ENCODE results near the gene SIRPA.

DNA sequence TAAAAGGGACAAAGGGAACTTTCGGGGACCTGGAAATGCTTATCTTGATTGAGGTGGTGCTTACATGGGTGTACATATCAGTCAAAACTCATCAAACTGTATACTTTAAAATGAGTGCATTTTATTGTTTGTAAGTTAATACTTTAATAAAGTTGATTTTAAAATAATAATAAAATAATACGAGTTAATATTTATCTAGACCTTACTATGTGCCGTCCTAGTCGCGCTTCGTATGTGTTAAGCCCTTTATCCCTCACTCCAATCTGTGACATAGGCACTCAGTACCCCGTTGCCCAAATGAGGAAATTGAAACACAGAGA, 51.2 kb downstream of the SIRPA start:
- TF ChIP-seq, protein P1, sequence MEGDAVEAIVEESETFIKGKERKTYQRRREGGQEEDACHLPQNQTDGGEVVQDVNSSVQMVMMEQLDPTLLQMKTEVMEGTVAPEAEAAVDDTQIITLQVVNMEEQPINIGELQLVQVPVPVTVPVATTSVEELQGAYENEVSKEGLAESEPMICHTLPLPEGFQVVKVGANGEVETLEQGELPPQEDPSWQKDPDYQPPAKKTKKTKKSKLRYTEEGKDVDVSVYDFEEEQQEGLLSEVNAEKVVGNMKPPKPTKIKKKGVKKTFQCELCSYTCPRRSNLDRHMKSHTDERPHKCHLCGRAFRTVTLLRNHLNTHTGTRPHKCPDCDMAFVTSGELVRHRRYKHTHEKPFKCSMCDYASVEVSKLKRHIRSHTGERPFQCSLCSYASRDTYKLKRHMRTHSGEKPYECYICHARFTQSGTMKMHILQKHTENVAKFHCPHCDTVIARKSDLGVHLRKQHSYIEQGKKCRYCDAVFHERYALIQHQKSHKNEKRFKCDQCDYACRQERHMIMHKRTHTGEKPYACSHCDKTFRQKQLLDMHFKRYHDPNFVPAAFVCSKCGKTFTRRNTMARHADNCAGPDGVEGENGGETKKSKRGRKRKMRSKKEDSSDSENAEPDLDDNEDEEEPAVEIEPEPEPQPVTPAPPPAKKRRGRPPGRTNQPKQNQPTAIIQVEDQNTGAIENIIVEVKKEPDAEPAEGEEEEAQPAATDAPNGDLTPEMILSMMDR (conservative IDR thresholded peaks at IDR 0.05; ENCODE audit: low read depth, low read length) = no peak
- TF ChIP-seq POLR2A (IDR thresholded peaks at IDR 0.05; ENCODE audit: low read depth, low read length) (no peak), MAZ (IDR thresholded peaks at IDR 0.05; ENCODE audit: borderline replicate concordance, low read depth, low read length) (no peak), MXI1 (IDR thresholded peaks at IDR 0.05; ENCODE audit: borderline replicate concordance, low read depth, low read length) (no peak), CHD1 (IDR thresholded peaks at IDR 0.05; ENCODE audit: low read depth, low read length) (no peak), SMC3 (IDR thresholded peaks at IDR 0.05; ENCODE audit: low read depth, low read length) (no peak), RCOR1 (IDR thresholded peaks at IDR 0.05; ENCODE audit: insufficient replicate concordance, low read length) (no peak), RAD21 (IDR thresholded peaks at IDR 0.05; ENCODE audit: low read length) (no peak), BHLHE40 (IDR thresholded peaks at IDR 0.05; ENCODE audit: low read depth, low read length) (no peak), RFX5 (IDR thresholded peaks at IDR 0.05; ENCODE audit: low read depth, low read length) (no peak)
- TF ChIP-seq, protein P2, sequence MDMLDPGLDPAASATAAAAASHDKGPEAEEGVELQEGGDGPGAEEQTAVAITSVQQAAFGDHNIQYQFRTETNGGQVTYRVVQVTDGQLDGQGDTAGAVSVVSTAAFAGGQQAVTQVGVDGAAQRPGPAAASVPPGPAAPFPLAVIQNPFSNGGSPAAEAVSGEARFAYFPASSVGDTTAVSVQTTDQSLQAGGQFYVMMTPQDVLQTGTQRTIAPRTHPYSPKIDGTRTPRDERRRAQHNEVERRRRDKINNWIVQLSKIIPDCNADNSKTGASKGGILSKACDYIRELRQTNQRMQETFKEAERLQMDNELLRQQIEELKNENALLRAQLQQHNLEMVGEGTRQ (IDR thresholded peaks at IDR 0.05; ENCODE audit: low read depth, low read length) = no peak
- TF ChIP-seq, protein P3, sequence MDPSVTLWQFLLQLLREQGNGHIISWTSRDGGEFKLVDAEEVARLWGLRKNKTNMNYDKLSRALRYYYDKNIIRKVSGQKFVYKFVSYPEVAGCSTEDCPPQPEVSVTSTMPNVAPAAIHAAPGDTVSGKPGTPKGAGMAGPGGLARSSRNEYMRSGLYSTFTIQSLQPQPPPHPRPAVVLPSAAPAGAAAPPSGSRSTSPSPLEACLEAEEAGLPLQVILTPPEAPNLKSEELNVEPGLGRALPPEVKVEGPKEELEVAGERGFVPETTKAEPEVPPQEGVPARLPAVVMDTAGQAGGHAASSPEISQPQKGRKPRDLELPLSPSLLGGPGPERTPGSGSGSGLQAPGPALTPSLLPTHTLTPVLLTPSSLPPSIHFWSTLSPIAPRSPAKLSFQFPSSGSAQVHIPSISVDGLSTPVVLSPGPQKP (IDR thresholded peaks at IDR 0.05; ENCODE audit: borderline replicate concordance, low read depth, low read length) = no peak
